ENCODE measurements around the gene SPANXD.

The SPANXD gene

DNA sequence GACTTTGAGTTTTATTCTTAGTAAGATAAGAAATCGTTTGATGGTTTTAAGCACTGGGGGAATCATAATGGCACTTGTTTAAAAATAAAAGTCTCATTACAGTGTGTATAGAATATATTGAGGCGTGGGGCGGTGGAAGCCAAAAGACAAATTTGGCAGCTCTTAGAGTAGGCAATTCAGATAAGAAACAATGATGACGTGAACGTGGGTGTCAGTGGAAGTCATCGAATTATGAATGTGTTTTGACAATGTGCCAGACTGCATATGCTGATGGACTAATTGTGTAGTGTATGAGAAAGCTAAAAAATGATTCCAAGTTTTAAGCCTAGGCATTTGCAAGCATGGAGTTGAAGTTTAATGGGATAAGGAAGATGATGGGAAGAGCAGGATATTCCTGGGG lies 35.8 kb downstream of the SPANXD start:
- Histone ChIP-seq H3K9ac (ENCODE audit: low read depth in 1 of 2, low read length in 2 of 2) (no peak overlapping the region), H3K9me3 (ENCODE audit: control insufficient read depth in 2 of 2, low read length in 2 of 2) (peaks cover 0 to 2% of the 10 kb centered on the region in 2 donors), H3K4me1 (ENCODE audit: control insufficient read depth in 2 of 2, insufficient read depth in 2 of 2, low read length in 2 of 2) (no peaks in the 10 kb centered on the region), H3K4me3 (ENCODE audit: low read length in 2 of 2) (no peak overlapping the region), H3K27me3 (ENCODE audit: control insufficient read depth in 2 of 2, insufficient read depth in 2 of 2, low read length in 2 of 2) (no peaks in the 10 kb centered on the region), H3K36me3 (ENCODE audit: control insufficient read depth in 2 of 2, insufficient read depth in 2 of 2, low read length in 2 of 2) (no peaks in the 10 kb centered on the region), H3K27ac (ENCODE audit: low read depth in 2 of 2, low read length in 2 of 2) (no peak overlapping the region)

- Histone ChIP-seq H3K27me3 (ENCODE audit: control insufficient read depth in 2 of 2, insufficient read depth in 2 of 2, low read length in 2 of 2) (no peaks in the 10 kb centered on the region), H3K4me3 (ENCODE audit: low read length in 2 of 2) (no peak overlapping the region), H3K9ac (ENCODE audit: low read depth in 1 of 2, low read length in 2 of 2) (no peak overlapping the region), H3K4me1 (ENCODE audit: control insufficient read depth in 2 of 2, insufficient read depth in 2 of 2, low read length in 2 of 2) (no peaks in the 10 kb centered on the region), H3K9me3 (ENCODE audit: control insufficient read depth in 2 of 2, low read length in 2 of 2) (no peaks in the 10 kb centered on the region), H3K36me3 (ENCODE audit: control insufficient read depth in 2 of 2, insufficient read depth in 2 of 2, low read length in 2 of 2) (no peaks in the 10 kb centered on the region), H3K27ac (ENCODE audit: low read depth in 2 of 2, low read length in 2 of 2) (no peak overlapping the region)
Measured at GRCh38 chrX:141652286-141652685, 46.3 kb downstream of the SPANXD start.

Measured in mucosa of rectum (tissue), 2 donors.